Smooth muscle cell (in vitro differentiated cells): ENCODE results near the gene RFX4. TPM values are rescaled to one million over a fixed set of nuclear protein-coding genes. Genes with fewer than 3 reads are reported as not detected.
"Not testable (repeated sequence)": the region's sequence is repeated elsewhere in the genome, so short reads cannot be mapped to it uniquely, and the experiment has no call there.

ENCODE experiments used
- DNase-seq: peaks from one replicate; lab custom pipeline; 2025; ENCODE audit not compliant: unreplicated experiment; lab: John Stamatoyannopoulos, UW
- H2AFZ ChIP-seq: fragments of 200-600 bp; sonication (generic); 2 replicates; pipeline ENCODE4 v1.6.0; 2016; ENCODE audit warnings: antibody characterized with exemption, low read depth, mild to moderate bottlenecking
- H3F3A ChIP-seq: fragments of 200-600 bp; sonication (generic); 2 replicates; pipeline ENCODE4 v1.6.0; 2017; ENCODE audit warnings: antibody characterized with exemption, low read depth
- H3K27ac ChIP-seq: fragments of 200-600 bp; sonication (generic); 2 replicates; pipeline ENCODE4 v1.5.1; 2016; ENCODE audit warnings: low read depth, mild to moderate bottlenecking
- H3K27me3 ChIP-seq: fragments of 200-600 bp; sonication (generic); 2 replicates; pipeline ENCODE4 v1.6.1; 2016; ENCODE audit warnings: low read depth, mild to moderate bottlenecking
- H3K36me3 ChIP-seq: fragments of 200-600 bp; sonication (generic); 2 replicates; pipeline ENCODE4 v1.5.1; 2016; ENCODE audit warnings: low read depth
- H3K4me1 ChIP-seq: fragments of 200-600 bp; sonication (generic); 2 replicates; pipeline ENCODE4 v1.5.1; 2016; ENCODE audit warnings: low read depth
- H3K4me2 ChIP-seq: fragments of 200-600 bp; sonication (generic); 2 replicates; pipeline ENCODE4 v1.6.0; 2016; ENCODE audit warnings: mild to moderate bottlenecking
- H3K4me3 ChIP-seq: fragments of 200-600 bp; sonication (generic); 2 replicates; pipeline ENCODE4 v1.5.1; 2016; ENCODE audit warnings: mild to moderate bottlenecking
- H3K79me2 ChIP-seq: fragments of 200-600 bp; sonication (generic); 2 replicates; pipeline ENCODE4 v1.6.0; 2016; ENCODE audit warnings: low read depth, mild to moderate bottlenecking
- H3K9ac ChIP-seq: fragments of 200-600 bp; sonication (generic); 2 replicates; pipeline ENCODE4 v1.6.0; 2016; ENCODE audit warnings: low read depth
- H3K9me3 ChIP-seq: fragments of 200-600 bp; sonication (generic); replicated peaks from 2 replicates; pipeline ENCODE4 v1.5.1; 2016; ENCODE audit warnings: low read depth
- H4K20me1 ChIP-seq: fragments of 200-600 bp; sonication (generic); 2 replicates; pipeline ENCODE4 v1.6.0; 2016; ENCODE audit warnings: low read depth
- WGBS: methylation state at CpG from one replicate; pipeline ENCODE4 v1.1.7; 2016; ENCODE audit warnings: low lambda C conversion rate; 5-methylcytosine and 5-hydroxymethylcytosine counted together
- polyA plus RNA-seq: library from polyadenylated mRNA; unstranded; fragments of >200 nt; fragmentation: Nextera tagmentation; extraction: Ambion mirVana; gene quantifications from 2 replicates; pipeline ENCODE4 v1.2.1, GENCODE V29; 2016
- total RNA-seq: library from RNA; depleted of rRNA; stranded (reverse); fragments of >200 nt; gene quantifications from 2 replicates; pipeline ENCODE4 v1.2.3, GENCODE V29; 2014
- TF ChIP-seq, protein P1 (sequence below): fragments of 200-600 bp; sonication (generic); IDR thresholded peaks from 2 replicates; pipeline ENCODE4 v1.5.1; 2017; ENCODE audit warnings: borderline replicate concordance, mild to moderate bottlenecking, antibody characterized with exemption; ENCODE audit not compliant: insufficient read depth, poor library complexity, severe bottlenecking

Gene RFX4
- total and polyA plus RNA-seq, 2 experiments from 2014 or later, result not detected

DNA sequence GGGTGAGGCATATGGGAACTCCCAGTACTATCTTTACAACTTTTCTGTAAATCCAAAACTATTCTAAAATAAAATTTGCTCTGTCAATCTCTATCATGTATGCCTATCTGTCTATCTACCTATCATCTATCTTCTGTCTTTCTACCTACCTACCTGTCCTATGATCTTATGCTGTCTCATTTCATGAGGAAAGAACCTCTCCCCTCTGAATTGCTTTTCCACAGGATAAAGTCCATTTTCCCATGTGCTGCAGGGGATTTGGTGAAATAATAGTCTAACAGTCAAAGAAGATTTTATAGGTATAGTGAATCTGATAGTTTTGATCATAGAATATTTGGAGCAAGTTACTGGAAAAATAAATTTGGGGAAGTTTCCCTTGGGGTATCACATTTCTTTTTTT, 104.9 kb downstream of the RFX4 start:
- TF ChIP-seq, protein P1, sequence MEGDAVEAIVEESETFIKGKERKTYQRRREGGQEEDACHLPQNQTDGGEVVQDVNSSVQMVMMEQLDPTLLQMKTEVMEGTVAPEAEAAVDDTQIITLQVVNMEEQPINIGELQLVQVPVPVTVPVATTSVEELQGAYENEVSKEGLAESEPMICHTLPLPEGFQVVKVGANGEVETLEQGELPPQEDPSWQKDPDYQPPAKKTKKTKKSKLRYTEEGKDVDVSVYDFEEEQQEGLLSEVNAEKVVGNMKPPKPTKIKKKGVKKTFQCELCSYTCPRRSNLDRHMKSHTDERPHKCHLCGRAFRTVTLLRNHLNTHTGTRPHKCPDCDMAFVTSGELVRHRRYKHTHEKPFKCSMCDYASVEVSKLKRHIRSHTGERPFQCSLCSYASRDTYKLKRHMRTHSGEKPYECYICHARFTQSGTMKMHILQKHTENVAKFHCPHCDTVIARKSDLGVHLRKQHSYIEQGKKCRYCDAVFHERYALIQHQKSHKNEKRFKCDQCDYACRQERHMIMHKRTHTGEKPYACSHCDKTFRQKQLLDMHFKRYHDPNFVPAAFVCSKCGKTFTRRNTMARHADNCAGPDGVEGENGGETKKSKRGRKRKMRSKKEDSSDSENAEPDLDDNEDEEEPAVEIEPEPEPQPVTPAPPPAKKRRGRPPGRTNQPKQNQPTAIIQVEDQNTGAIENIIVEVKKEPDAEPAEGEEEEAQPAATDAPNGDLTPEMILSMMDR, result no peak
- no peak overlapping the region for H3K4me3 ChIP-seq

DNA sequence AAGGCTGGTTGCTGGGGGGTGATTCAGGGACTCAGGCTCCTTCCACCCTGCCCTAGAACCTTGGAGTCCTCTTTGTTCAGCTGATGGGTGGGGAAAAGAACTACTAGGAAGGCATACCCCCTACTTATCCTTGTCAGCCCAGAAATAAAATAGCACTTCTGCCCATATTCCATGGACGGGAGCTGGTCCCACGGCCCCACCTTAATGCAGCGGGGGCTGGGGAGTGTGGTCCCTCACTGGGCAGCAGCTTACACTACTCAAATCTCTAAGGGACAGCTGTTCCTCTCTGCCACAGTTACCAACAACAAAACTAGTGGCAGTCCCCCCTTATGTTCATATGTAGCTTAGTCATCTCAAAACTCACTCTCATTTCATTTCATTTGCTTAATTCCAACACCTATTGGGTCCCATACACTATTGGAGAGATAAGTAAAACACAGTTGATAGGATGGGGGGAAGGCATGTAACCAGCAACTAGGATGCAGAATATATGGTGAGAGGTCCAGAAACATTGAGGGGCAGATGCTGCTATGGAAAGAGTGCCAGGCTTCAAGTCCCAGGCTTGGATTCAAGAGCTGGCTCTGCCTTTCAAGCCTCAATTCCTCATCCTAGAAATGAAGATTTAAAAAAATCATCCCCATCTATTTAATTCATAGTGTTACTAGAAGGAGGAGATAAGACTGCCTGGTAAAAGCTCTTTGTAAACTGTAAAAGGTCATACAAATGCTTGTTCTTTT, 107.9 kb downstream of the RFX4 start:
- Histone ChIP-seq H3K4me1 (no peaks in the 10 kb centered on the region), H4K20me1 (no peaks in the 10 kb centered on the region), H3K4me2 (no peak overlapping the region), H3F3A (no peaks in the 10 kb centered on the region), H3K4me3 (no peak overlapping the region), H3K9ac (no peak overlapping the region), H3K79me2 (no peaks in the 10 kb centered on the region), H3K36me3 (no peaks in the 10 kb centered on the region), H2AFZ (no peak overlapping the region), H3K27me3 (no peaks in the 10 kb centered on the region), H3K27ac (no peak overlapping the region), H3K9me3 (no peaks in the 10 kb centered on the region)
- WGBS, result 95% methylated on average over 3 of the region's 3 CpGs
- TF ChIP-seq, protein P1, result no peak
- no peak for DNase-seq

More for the DNA sequence above, 104.9 kb downstream of the RFX4 start:
- Histone ChIP-seq H3K79me2 (no peaks in the 10 kb centered on the region), H3F3A (no peaks in the 10 kb centered on the region), H3K4me1 (no peaks in the 10 kb centered on the region), H3K36me3 (no peaks in the 10 kb centered on the region), H2AFZ (no peak overlapping the region), H3K9me3 (no peaks in the 10 kb centered on the region), H3K27me3 (no peaks in the 10 kb centered on the region), H3K4me2 (no peak overlapping the region), H3K9ac (no peak overlapping the region), H4K20me1 (no peaks in the 10 kb centered on the region), H3K27ac (no peak overlapping the region)
- no peak for DNase-seq

DNA sequence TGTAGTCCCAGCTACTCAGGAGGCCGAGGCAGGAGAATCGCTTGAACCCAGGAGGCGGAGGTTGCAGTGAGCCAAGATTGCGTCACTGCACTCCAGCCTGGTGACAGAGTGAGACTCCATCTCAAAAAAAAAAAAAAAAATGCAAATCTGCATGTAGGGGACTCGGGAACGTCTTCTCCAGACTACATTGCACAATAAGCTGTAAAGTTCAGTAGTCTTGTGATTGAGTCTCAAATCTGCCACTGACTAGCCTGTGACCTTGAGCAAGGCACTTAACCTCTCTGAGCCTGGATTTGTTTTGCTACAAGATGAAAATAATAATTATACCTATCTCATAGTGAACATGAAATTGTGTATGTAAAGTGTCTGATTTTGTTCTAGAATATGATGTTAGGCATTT, 109.2 kb downstream of the RFX4 start:
- not testable (repeated sequence) for H3K36me3 ChIP-seq, H3K9me3 ChIP-seq, H3K27ac ChIP-seq, H3K4me2 ChIP-seq, H3K4me1 ChIP-seq, H2AFZ ChIP-seq, H3K27me3 ChIP-seq, H3F3A ChIP-seq, DNase-seq, H3K9ac ChIP-seq, H3K4me3 ChIP-seq, H4K20me1 ChIP-seq, H3K79me2 ChIP-seq
- 95% methylated on average over 6 of the region's 6 CpGs for WGBS

DNA sequence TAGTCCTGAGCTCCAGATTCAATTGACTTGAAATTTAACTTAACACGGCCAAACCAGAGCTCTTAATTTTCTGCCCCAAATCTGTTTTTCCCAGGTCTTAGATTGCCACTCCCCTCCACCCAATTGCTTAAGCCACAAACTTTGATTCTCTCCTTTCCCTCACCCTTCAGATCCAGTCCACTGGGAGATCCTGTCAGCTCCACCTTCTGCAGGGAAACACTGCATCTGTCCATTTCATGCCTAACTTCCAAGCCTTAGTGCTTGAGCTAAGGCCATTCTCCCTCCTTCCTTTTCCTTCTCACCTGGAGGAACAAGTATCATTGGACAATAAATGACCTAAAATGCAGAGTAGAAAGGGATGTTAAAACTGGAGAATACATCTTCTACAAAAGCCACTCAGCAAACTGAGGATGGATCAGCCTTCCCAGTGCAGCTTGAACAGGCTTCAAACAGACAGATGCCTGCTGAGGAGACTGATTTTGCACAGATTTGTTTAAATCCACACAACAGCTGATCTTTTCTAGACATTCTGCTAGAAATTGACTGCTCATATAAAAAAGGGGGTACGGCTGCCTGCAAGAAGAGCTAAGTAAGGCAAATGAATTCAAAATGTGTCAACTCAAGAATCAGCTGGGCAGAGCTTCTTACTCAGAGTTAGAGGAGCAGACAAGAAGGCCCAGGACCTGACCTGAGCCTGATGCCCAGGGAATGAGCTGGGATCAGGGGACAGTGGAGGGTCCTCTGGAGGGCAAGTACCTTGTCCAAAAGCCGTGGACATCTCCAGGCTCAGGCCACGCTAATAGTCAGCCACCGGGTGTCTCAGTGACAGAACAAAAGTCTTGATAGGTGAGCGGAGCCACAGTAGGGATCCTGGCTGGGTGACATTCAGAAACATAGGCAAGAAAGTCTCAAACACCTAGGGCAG, 110.4 kb downstream of the RFX4 start:
- no peak overlapping the region for H2AFZ ChIP-seq
- H3K36me3 ChIP-seq, result no peaks in the 10 kb centered on the region
- H3K4me1 ChIP-seq, result no peaks in the 10 kb centered on the region
- no peak for DNase-seq
- no peak overlapping the region for H3K4me2 ChIP-seq
- TF ChIP-seq, protein P1, result no peak
- no peak overlapping the region for H3K4me3 ChIP-seq
- H3K9me3 ChIP-seq, result no peaks in the 10 kb centered on the region
- H3F3A ChIP-seq, result no peaks in the 10 kb centered on the region
- H3K27me3 ChIP-seq, result no peaks in the 10 kb centered on the region
- H3K27ac ChIP-seq, result no peak overlapping the region
- no peaks in the 10 kb centered on the region for H3K79me2 ChIP-seq
- WGBS, result 81% methylated on average over 6 of the region's 6 CpGs
- no peak overlapping the region for H3K9ac ChIP-seq
- no peaks in the 10 kb centered on the region for H4K20me1 ChIP-seq
